Adipocyte (in vitro differentiated cells): ENCODE data around the gene RUVBL2.

Experiments used
- DNase-seq: peaks from one replicate; pipeline ENCODE4 v3.0.0-alpha.2; 2015; ENCODE audit warnings: low read depth
- H3K27me3 ChIP-seq: replicated peaks from 2 replicates; pipeline ENCODE4 v1.7.0; 2013; ENCODE audit warnings: mild to moderate bottlenecking, low read length, moderate library complexity; ENCODE audit not compliant: control insufficient read depth, insufficient read depth
- H3K36me3 ChIP-seq: 2 replicates; pipeline ENCODE4 v1.7.0; 2013; ENCODE audit warnings: low read length, mild to moderate bottlenecking, moderate library complexity; ENCODE audit not compliant: control insufficient read depth, insufficient read depth, severe bottlenecking
- H3K4me1 ChIP-seq: 2 replicates; pipeline ENCODE4 v1.7.0; 2013; ENCODE audit warnings: mild to moderate bottlenecking, low read length, moderate library complexity; ENCODE audit not compliant: control insufficient read depth, insufficient read depth
- H3K4me3 ChIP-seq: 2 replicates; pipeline ENCODE4 v1.7.0; 2013; ENCODE audit warnings: mild to moderate bottlenecking, low read length, moderate library complexity
- H3K9ac ChIP-seq: 2 replicates; pipeline ENCODE4 v1.7.0; 2013; ENCODE audit warnings: mild to moderate bottlenecking, low read length, moderate library complexity
- H3K9me3 ChIP-seq: 2 replicates; pipeline ENCODE4 v1.7.0; 2013; ENCODE audit warnings: mild to moderate bottlenecking, low read length, moderate library complexity; ENCODE audit not compliant: control insufficient read depth

Gene RUVBL2

GRCh38 chr19:48991873-48992580 lies 1.7 kb upstream of the RUVBL2 start:
- no peaks in the 10 kb centered on the region for H3K9me3 ChIP-seq
- H3K4me1 ChIP-seq: peaks cover 34% of the 10 kb centered on the region
- no peaks in the 10 kb centered on the region for H3K27me3 ChIP-seq
- peak; percentile 90 for DNase-seq
- peaks cover 17% of the 10 kb centered on the region for H3K36me3 ChIP-seq
- peak overlapping the region; percentile 100 for H3K9ac ChIP-seq
- peak overlapping the region; percentile 99 for H3K4me3 ChIP-seq

- no peaks in the 10 kb centered on the region for H3K27me3 ChIP-seq
- peak overlapping the region; percentile 100 for H3K9ac ChIP-seq
- no peaks in the 10 kb centered on the region for H3K9me3 ChIP-seq
- DNase-seq: peak; percentile 35
- peaks cover 12% of the 10 kb centered on the region for H3K36me3 ChIP-seq
- peak overlapping the region; percentile 99 for H3K4me3 ChIP-seq
- peaks cover 34% of the 10 kb centered on the region for H3K4me1 ChIP-seq
Measured at GRCh38 chr19:48992581-48993174, 1.0 kb upstream of the RUVBL2 start.

GRCh38 chr19:48994035-48994386 lies 324 bp downstream of the RUVBL2 start:
- H3K4me3 ChIP-seq: peak overlapping the region; percentile 99
- peak; percentile 52 for DNase-seq
- H3K9me3 ChIP-seq: no peaks in the 10 kb centered on the region
- H3K4me1 ChIP-seq: peaks cover 34% of the 10 kb centered on the region
- peak overlapping the region; percentile 100 for H3K9ac ChIP-seq
- H3K27me3 ChIP-seq: no peaks in the 10 kb centered on the region
- peaks cover under 1% of the 10 kb centered on the region for H3K36me3 ChIP-seq

- DNase-seq: peak; percentile 57
Measured at GRCh38 chr19:48997972-48998371, 4.3 kb downstream of the RUVBL2 start.

GRCh38 chr19:48999481-49000325 lies 6.0 kb downstream of the RUVBL2 start:
- Histone ChIP-seq H3K36me3 (peaks cover 14% of the 10 kb centered on the region), H3K9ac (no peak overlapping the region), H3K4me3 (no peak overlapping the region), H3K27me3 (no peaks in the 10 kb centered on the region), H3K4me1 (peaks cover 6% of the 10 kb centered on the region), H3K9me3 (no peaks in the 10 kb centered on the region)
- DNase-seq: peak; percentile 82

More at GRCh38 chr19:48997972-48998371, 4.3 kb downstream of the RUVBL2 start:
- H3K4me1 ChIP-seq: peaks cover 11% of the 10 kb centered on the region
- H3K27me3 ChIP-seq: no peaks in the 10 kb centered on the region
- no peak overlapping the region for H3K4me3 ChIP-seq
- peak overlapping the region; percentile 11 for H3K9ac ChIP-seq
- no peaks in the 10 kb centered on the region for H3K36me3 ChIP-seq
- H3K9me3 ChIP-seq: no peaks in the 10 kb centered on the region

GRCh38 chr19:49004133-49004532 lies 10.4 kb downstream of the RUVBL2 start:
- H3K4me3 ChIP-seq: no peak overlapping the region
- H3K27me3 ChIP-seq: no peaks in the 10 kb centered on the region
- peaks cover 39% of the 10 kb centered on the region for H3K36me3 ChIP-seq
- H3K4me1 ChIP-seq: no peaks in the 10 kb centered on the region
- H3K9ac ChIP-seq: no peak overlapping the region
- no peaks in the 10 kb centered on the region for H3K9me3 ChIP-seq
- DNase-seq: no peak

GRCh38 chr19:49004964-49005614 lies 11.4 kb downstream of the RUVBL2 start:
- peaks cover 47% of the 10 kb centered on the region for H3K36me3 ChIP-seq
- no peaks in the 10 kb centered on the region for H3K4me1 ChIP-seq
- H3K9ac ChIP-seq: no peak overlapping the region

GRCh38 chr19:49006905-49007304 lies 13.2 kb downstream of the RUVBL2 start:
- no peaks in the 10 kb centered on the region for H3K27me3 ChIP-seq
- no peaks in the 10 kb centered on the region for H3K9me3 ChIP-seq
- H3K9ac ChIP-seq: no peak overlapping the region
- no peak overlapping the region for H3K4me3 ChIP-seq
- no peaks in the 10 kb centered on the region for H3K4me1 ChIP-seq
- peaks cover 56% of the 10 kb centered on the region for H3K36me3 ChIP-seq
- DNase-seq: no peak

More at GRCh38 chr19:49004964-49005614, 11.4 kb downstream of the RUVBL2 start:
- Histone ChIP-seq H3K9me3 (no peaks in the 10 kb centered on the region), H3K27me3 (no peaks in the 10 kb centered on the region), H3K4me3 (no peak overlapping the region)
- no peak for DNase-seq

- H3K27me3 ChIP-seq: no peaks in the 10 kb centered on the region
- no peaks in the 10 kb centered on the region for H3K4me1 ChIP-seq
- peaks cover 61% of the 10 kb centered on the region for H3K36me3 ChIP-seq
- no peak for DNase-seq
- H3K4me3 ChIP-seq: no peak overlapping the region
- no peaks in the 10 kb centered on the region for H3K9me3 ChIP-seq
- no peak overlapping the region for H3K9ac ChIP-seq
Measured at GRCh38 chr19:49009828-49010227, 16.1 kb downstream of the RUVBL2 start.

GRCh38 chr19:49010453-49010852 lies 16.8 kb downstream of the RUVBL2 start:
- Histone ChIP-seq H3K4me3 (no peak overlapping the region), H3K4me1 (no peaks in the 10 kb centered on the region), H3K9ac (no peak overlapping the region), H3K9me3 (no peaks in the 10 kb centered on the region), H3K36me3 (peaks cover 61% of the 10 kb centered on the region), H3K27me3 (no peaks in the 10 kb centered on the region)
- DNase-seq: no peak

GRCh38 chr19:49011194-49011593 lies 17.5 kb downstream of the RUVBL2 start:
- no peaks in the 10 kb centered on the region for H3K4me1 ChIP-seq
- H3K9me3 ChIP-seq: no peaks in the 10 kb centered on the region
- H3K36me3 ChIP-seq: peaks cover 63% of the 10 kb centered on the region
- H3K4me3 ChIP-seq: no peak overlapping the region
- no peak for DNase-seq
- no peak overlapping the region for H3K9ac ChIP-seq
- H3K27me3 ChIP-seq: no peaks in the 10 kb centered on the region
